H1 (cell line): ENCODE measurements around the gene ARHGAP10. TPM values are rescaled to one million over a fixed set of nuclear protein-coding genes. Genes with fewer than 3 reads are reported as not detected.

Source experiments
- CTCF ChIA-PET: fragments of 300-600 bp; sonication (Branson Sonifier 250); formaldehyde crosslinking; loops from one replicate; lab custom pipeline; 2021; ENCODE audit not compliant: partially characterized antibody; lab: Charles Lee
- POLR2A ChIA-PET: fragments of 300-600 bp; sonication (Branson Sonifier 250); formaldehyde crosslinking; loops from one replicate; lab custom pipeline; 2021; ENCODE audit warnings: inconsistent platforms; ENCODE audit not compliant: partially characterized antibody; lab: Charles Lee
- DNase-seq, 2 experiments: peaks; one replicate each; pipeline versions ENCODE4 v3.0.0 to v3.0.0-alpha.2; 2010 to 2022; ENCODE audit warnings: low spot score in 2 of 2, low read depth in 1 of 2, mixed read lengths in 1 of 2
- FAIRE-seq: peaks from 2 replicates; lab custom pipeline; 2011; peaks lifted over from hg19 to GRCh38; lab: Jason Lieb, UNC
- H2AFZ ChIP-seq: 2 replicates; pipeline ENCODE4 v1.8.1; 2012; ENCODE audit warnings: low read length, inconsistent platforms
- H2AK5ac ChIP-seq: 2 replicates; pipeline ENCODE4 v1.6.1; 2013; ENCODE audit warnings: low read depth, low read length
- H2BK120ac ChIP-seq: replicated peaks from 2 replicates; pipeline ENCODE3; 2013; ENCODE audit warnings: low read depth, low read length, inconsistent platforms
- H2BK12ac ChIP-seq: 2 replicates; pipeline ENCODE4 v1.6.1; 2013; ENCODE audit warnings: low read depth, low read length
- H2BK15ac ChIP-seq: 2 replicates; pipeline ENCODE4 v1.6.1; 2013; ENCODE audit warnings: low read length
- H2BK20ac ChIP-seq: 2 replicates; pipeline ENCODE4 v1.6.1; 2013; ENCODE audit warnings: low read length
- H2BK5ac ChIP-seq: 2 replicates; pipeline ENCODE4 v1.6.1; 2013; ENCODE audit warnings: low read depth, low read length
- H3K14ac ChIP-seq: 2 replicates; pipeline ENCODE4 v1.6.1; 2013; ENCODE audit warnings: inconsistent platforms; ENCODE audit not compliant: insufficient read length
- H3K18ac ChIP-seq: 2 replicates; pipeline ENCODE4 v1.6.1; 2013; ENCODE audit warnings: low read length; ENCODE audit errors: extremely low read depth
- H3K23ac ChIP-seq: 2 replicates; pipeline ENCODE4 v1.6.1; 2013; ENCODE audit warnings: inconsistent platforms; ENCODE audit not compliant: insufficient read length
- H3K23me2 ChIP-seq: 2 replicates; pipeline ENCODE4 v1.6.1; 2013; ENCODE audit warnings: low read depth, low read length
- H3K27ac ChIP-seq: 2 replicates; pipeline ENCODE4 v1.6.1; 2011; ENCODE audit warnings: low read depth, low read length, inconsistent platforms
- H3K27me3 ChIP-seq, 4 experiments: replicated peaks in 1 of 4; 1 replicate in 1 of 4; 2 replicates in 3 of 4; pipeline versions ENCODE4 v1.6.1 to v1.8.1; 2011 to 2013; ENCODE audit warnings: low read length in 3 of 4, mild to moderate bottlenecking in 3 of 4, inconsistent platforms in 2 of 4, mixed read lengths in 2 of 4, moderate library complexity in 1 of 4; ENCODE audit not compliant: control insufficient read depth in 3 of 4, insufficient read depth in 3 of 4; ENCODE audit errors: extremely low read depth in 1 of 4
- H3K36me3 ChIP-seq, 4 experiments: 2 replicates each; pipeline versions ENCODE4 v1.6.1 to v1.8.1; 2011 to 2013; ENCODE audit warnings: mild to moderate bottlenecking in 4 of 4, low read length in 3 of 4, moderate library complexity in 2 of 4, control low read depth in 1 of 4, inconsistent platforms in 1 of 4; ENCODE audit not compliant: insufficient read depth in 4 of 4, control insufficient read depth in 2 of 4
- H3K4ac ChIP-seq: replicated peaks from 2 replicates; pipeline ENCODE3; 2013; ENCODE audit warnings: low read length, low read depth, mixed read lengths, inconsistent platforms; ENCODE audit not compliant: insufficient read length
- H3K4me1 ChIP-seq, 4 experiments: replicated peaks in 1 of 4; 1 replicate in 1 of 4; 2 replicates in 3 of 4; pipeline versions ENCODE4 v1.6.1 to v1.8.1; 2011 to 2013; ENCODE audit warnings: low read length in 3 of 4, inconsistent platforms in 2 of 4, mixed read lengths in 1 of 4; ENCODE audit not compliant: insufficient read depth in 4 of 4, control insufficient read depth in 3 of 4
- H3K4me2 ChIP-seq, 2 experiments: 2 replicates each; pipeline versions ENCODE4 v1.6.1 to v1.8.1; 2011 to 2013; ENCODE audit warnings: low read depth in 2 of 2, low read length in 2 of 2, control low read depth in 1 of 2, inconsistent platforms in 1 of 2, mild to moderate bottlenecking in 1 of 2; ENCODE audit not compliant: insufficient read depth in 1 of 2
- H3K4me3 ChIP-seq, 4 experiments: fragments of 200-600, 300-600 bp in 1 of 4; sonication (generic), shearing (Covaris generic), sonication (Bioruptor Twin) in 1 of 4; 2 replicates each; pipeline versions ENCODE4 v1.5.1 to v1.8.1; 2011 to 2016; ENCODE audit warnings: low read length in 4 of 4, low read depth in 3 of 4, control low read depth in 2 of 4, inconsistent platforms in 2 of 4, mild to moderate bottlenecking in 2 of 4, mixed read lengths in 1 of 4, moderate library complexity in 1 of 4; ENCODE audit not compliant: insufficient read depth in 2 of 4; ENCODE audit errors: extremely low read depth in 1 of 4
- H3K56ac ChIP-seq: replicated peaks from 2 replicates; pipeline ENCODE3; 2013; ENCODE audit warnings: low read depth, mild to moderate bottlenecking, mixed read lengths, low read length, inconsistent platforms; ENCODE audit not compliant: insufficient read length
- H3K79me1 ChIP-seq: 2 replicates; pipeline ENCODE4 v1.6.1; 2013; ENCODE audit warnings: low read depth, low read length, control low read depth
- H3K79me2 ChIP-seq, 2 experiments: 2 replicates each; pipeline versions ENCODE4 v1.6.1 to v1.8.1; 2012 to 2013; ENCODE audit warnings: low read length in 2 of 2, mild to moderate bottlenecking in 2 of 2, inconsistent platforms in 1 of 2; ENCODE audit not compliant: insufficient read depth in 2 of 2, control insufficient read depth in 1 of 2
- H3K9ac ChIP-seq, 4 experiments: replicated peaks in 1 of 4; 1 replicate in 1 of 4; 2 replicates in 3 of 4; pipeline versions ENCODE4 v1.6.1 to v1.8.1; 2011 to 2013; ENCODE audit warnings: low read depth in 3 of 4, low read length in 3 of 4, control low read depth in 2 of 4, mild to moderate bottlenecking in 2 of 4, moderate library complexity in 2 of 4, inconsistent platforms in 1 of 4; ENCODE audit errors: extremely low read depth in 1 of 4
- H3K9me3 ChIP-seq, 2 experiments: 2 replicates each; pipeline versions ENCODE4 v1.6.1 to v1.8.1; 2012 to 2013; ENCODE audit warnings: mild to moderate bottlenecking in 2 of 2, moderate library complexity in 2 of 2, control low read depth in 1 of 2, inconsistent platforms in 1 of 2, low read depth in 1 of 2, low read length in 1 of 2, mixed read lengths in 1 of 2; ENCODE audit not compliant: insufficient read depth in 2 of 2
- H4K20me1 ChIP-seq, 2 experiments: replicated peaks in 1 of 2; 2 replicates each; pipeline versions ENCODE3 to v1.8.1; 2011 to 2013; ENCODE audit warnings: inconsistent platforms in 2 of 2, low read length in 2 of 2, mild to moderate bottlenecking in 1 of 2; ENCODE audit not compliant: insufficient read depth in 2 of 2, control insufficient read depth in 1 of 2
- H4K5ac ChIP-seq: 2 replicates; pipeline ENCODE4 v1.6.1; 2013; ENCODE audit warnings: low read length, low read depth, mixed read lengths, inconsistent platforms; ENCODE audit not compliant: insufficient read length
- H4K8ac ChIP-seq: 2 replicates; pipeline ENCODE4 v1.8.0; 2013; ENCODE audit warnings: mild to moderate bottlenecking, moderate library complexity, low read length, inconsistent platforms; ENCODE audit not compliant: insufficient read depth; ENCODE audit errors: extremely low read depth
- H4K91ac ChIP-seq: replicated peaks from 2 replicates; pipeline ENCODE3; 2013; ENCODE audit warnings: low read length, mixed read lengths, inconsistent platforms; ENCODE audit not compliant: insufficient read length
- CBX5 ChIP-seq: fragments of 300-800, 300-1000 bp; sonication (generic); IDR thresholded peaks from 2 replicates; pipeline ENCODE4 v1.7.1; 2016; ENCODE audit warnings: antibody characterized with exemption, low read length, low read depth
- EZH2 ChIP-seq: fragments of 200-600 bp; sonication (generic); IDR thresholded peaks from 2 replicates; pipeline ENCODE4 v1.7.1; 2012; ENCODE audit warnings: low read depth, mild to moderate bottlenecking, moderate library complexity, low read length, inconsistent platforms; ENCODE audit not compliant: severe bottlenecking
- MAFK ChIP-seq: IDR thresholded peaks from 2 replicates; pipeline ENCODE4 v1.6.1; 2012; ENCODE audit warnings: low read depth, mild to moderate bottlenecking, improper control_type of control experiment, low read length
- SIN3A ChIP-seq, 2 experiments: IDR thresholded peaks in 1 of 2; conservative IDR thresholded peaks in 1 of 2; 2 replicates each; pipeline ENCODE4 v1.6.1; 2011 to 2012; ENCODE audit warnings: low read length in 2 of 2, improper control_type of control experiment in 1 of 2, low read depth in 1 of 2, mild to moderate bottlenecking in 1 of 2
- SIX5 ChIP-seq: IDR thresholded peaks from 2 replicates; pipeline ENCODE4 v1.6.1; 2011; ENCODE audit warnings: mild to moderate bottlenecking, low read depth, low read length
- TAF7 ChIP-seq: optimal IDR thresholded peaks from 2 replicates; pipeline ENCODE3; 2011; ENCODE audit warnings: low read depth, mild to moderate bottlenecking, inconsistent platforms, low read length, moderate library complexity, borderline replicate concordance
- WGBS, 2 experiments: shearing (Covaris generic) in 1 of 2; methylation state at CpG; one replicate each; pipeline versions ENCODE4 v1.1.6 to v1.1.7; 2013 to 2015; ENCODE audit warnings: low lambda C conversion rate in 2 of 2, mixed read lengths in 2 of 2, inconsistent platforms in 1 of 2, low coverage in 1 of 2, missing lambda C conversion rate in 1 of 2; ENCODE audit not compliant: insufficient replicate concordance in 2 of 2, insufficient coverage in 1 of 2, insufficient read length in 1 of 2; ENCODE audit errors: extremely low coverage in 1 of 2, missing lambda C conversion rate in 1 of 2; 5-methylcytosine and 5-hydroxymethylcytosine counted together
- polyA plus RNA-seq, 7 experiments: library from polyadenylated mRNA; depleted of rRNA in 3 of 7; stranded (reverse) in 5 of 7; unstranded in 2 of 7; fragments of >200 nt in 5 of 7; fragments of 200-250 nt in 2 of 7; gene quantifications; 1 replicate in 5 of 7; 2 replicates in 1 of 7; 4 replicates in 1 of 7; pipeline versions ENCODE4 v1.2.1 to v1.2.3, GENCODE V29; 2011 to 2013; ENCODE audit warnings: missing spikeins in 2 of 7, mixed read lengths in 2 of 7
- total RNA-seq: library from RNA; stranded (reverse); fragmentation: NEBNext Ultra II Directional; extraction: Animal tissue kit (Norgen Biotek cat#: 25700); gene quantifications from 2 replicates; pipeline ENCODE4 v1.2.1, GENCODE V29; 2021
- TF ChIP-seq, protein P1 (sequence below): IDR thresholded peaks from 2 replicates; pipeline ENCODE4 v1.6.1; 2012; ENCODE audit warnings: inconsistent platforms

Gene ARHGAP10
- total and polyA plus RNA-seq, 2 of the 8 experiments (the other 6 are each of a cell fraction or from before 2014, with no cell fraction given), result 3.7 to 6.1 TPM

DNA sequence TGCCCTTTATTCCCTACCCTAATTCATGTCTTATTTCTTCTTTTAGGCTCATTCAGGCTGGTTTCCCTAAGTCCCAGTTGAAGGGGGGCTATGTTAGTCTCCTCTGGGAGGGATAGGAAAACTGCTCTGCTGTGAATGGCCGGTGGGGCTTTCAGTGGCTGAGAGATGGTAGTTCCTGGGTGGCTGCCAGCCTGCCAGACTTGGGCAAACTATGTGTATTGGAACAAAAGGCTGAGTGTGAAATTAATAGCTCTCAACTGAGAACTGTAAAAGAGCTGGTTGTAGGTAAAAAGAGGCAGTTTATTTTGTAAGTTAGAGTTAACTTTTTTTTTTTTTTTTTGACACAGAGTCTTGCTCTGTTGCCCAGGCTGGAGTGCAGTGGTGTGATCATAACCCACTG lies 28.8 kb downstream of the ARHGAP10 start:
- Histone ChIP-seq H3K23me2 (no peaks in the 10 kb centered on the region), H3K56ac (no peak overlapping the region), H3K36me3 (no peaks in the 10 kb centered on the region), H4K5ac (no peak overlapping the region), H3K14ac (no peak overlapping the region), H3K27me3 (no peaks in the 10 kb centered on the region), H3K4me2 (no peak overlapping the region), H3K9me3 (no peaks in the 10 kb centered on the region), H2BK120ac (no peak overlapping the region), H3K27ac (no peak overlapping the region), H3K4me1 (no peaks in the 10 kb centered on the region), H2BK5ac (no peak overlapping the region), H3K23ac (no peak overlapping the region), H3K18ac (no peak overlapping the region), H4K91ac (no peak overlapping the region), H2AK5ac (no peak overlapping the region), H2AFZ (no peak overlapping the region), H2BK12ac (no peak overlapping the region), H4K20me1 (no peaks in the 10 kb centered on the region), H3K4ac (no peak overlapping the region), H2BK20ac (no peak overlapping the region), H3K4me3 (no peak overlapping the region), H4K8ac (no peak overlapping the region), H3K79me1 (no peaks in the 10 kb centered on the region), H3K9ac (no peak overlapping the region), H3K79me2 (no peaks in the 10 kb centered on the region), H2BK15ac (no peak overlapping the region)
- TF ChIP-seq CBX5 (no peak), SIN3A (conservative IDR thresholded peaks at IDR 0.05 in 1 of 2, IDR thresholded peaks at IDR 0.05 in 1 of 2; ENCODE audit: low read depth in 1 of 2, low read length in 2 of 2) (no peak), EZH2 (no peak), SIX5 (no peak), TAF7 (no peak), MAFK (no peak)
- TF ChIP-seq, protein P1, sequence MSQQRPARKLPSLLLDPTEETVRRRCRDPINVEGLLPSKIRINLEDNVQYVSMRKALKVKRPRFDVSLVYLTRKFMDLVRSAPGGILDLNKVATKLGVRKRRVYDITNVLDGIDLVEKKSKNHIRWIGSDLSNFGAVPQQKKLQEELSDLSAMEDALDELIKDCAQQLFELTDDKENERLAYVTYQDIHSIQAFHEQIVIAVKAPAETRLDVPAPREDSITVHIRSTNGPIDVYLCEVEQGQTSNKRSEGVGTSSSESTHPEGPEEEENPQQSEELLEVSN, result no peak
- WGBS, 2 experiments, result 85% methylated on average over 1 of the region's 1 CpG; no CpG with 5 or more reads in 1 of the 2 experiments
- CTCF ChIA-PET, result interaction anchor here (0.8 kb wide), 1 partner anchor 9 kb away, joined by 4 read pairs; no protein-coding TSS in a partner anchor
- no peak for DNase-seq
- FAIRE-seq, result no peak
- POLR2A ChIA-PET, result no interaction called here
